KG1 (cell line): ENCODE measurements around the gene TBCD.

Experiments used
- DNase-seq: peaks from one replicate; lab custom pipeline; 2025; lab: John Stamatoyannopoulos, UW

Gene TBCD

DNA sequence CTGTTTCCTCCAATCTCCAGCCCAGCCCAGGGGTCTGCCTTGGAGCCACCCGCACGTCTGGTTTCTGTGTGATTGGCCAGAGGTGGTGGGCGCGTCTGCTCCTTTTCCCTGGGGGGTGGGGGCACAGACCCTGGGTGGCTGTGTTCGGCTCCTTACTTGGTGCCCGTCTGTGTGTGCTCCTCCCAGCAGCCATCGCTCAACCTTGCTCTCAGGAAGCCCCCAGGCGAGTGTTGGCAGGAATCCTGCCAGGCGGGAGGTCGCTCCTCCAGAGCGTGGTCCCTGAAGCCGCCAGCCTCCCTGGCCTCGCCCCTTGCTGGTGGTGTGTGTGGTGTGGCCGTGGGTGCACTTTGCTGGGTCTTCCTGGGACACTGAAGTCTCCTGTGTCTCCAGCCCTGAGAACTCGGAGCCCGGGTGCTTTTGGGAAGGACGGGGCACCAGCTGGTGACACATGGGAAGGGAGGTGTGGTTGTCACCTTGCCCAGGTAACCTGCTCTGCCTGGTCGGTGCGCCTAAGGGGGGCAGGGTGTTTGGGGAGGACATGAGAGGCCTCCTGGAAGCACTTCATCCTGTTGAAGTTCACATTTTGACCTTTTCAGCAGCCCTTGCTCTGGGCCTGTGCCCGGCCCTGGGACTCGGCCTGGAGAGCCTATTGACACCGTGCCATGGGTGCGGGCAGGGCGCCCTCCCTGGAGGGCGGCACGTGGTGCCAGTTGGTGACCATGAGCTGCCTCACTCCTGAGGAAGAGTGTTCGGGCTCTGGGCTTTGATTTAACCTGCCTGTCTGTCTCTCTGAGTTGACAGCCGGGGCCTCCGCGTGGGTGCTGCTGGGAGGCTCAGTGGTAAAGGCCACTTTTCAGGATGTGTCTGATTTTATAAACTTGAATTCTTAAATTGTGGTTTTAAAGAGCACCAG lies 137.0 kb downstream of the TBCD start:
- no peak for DNase-seq

- no peak for DNase-seq
Measured at GRCh38 chr17:82889496-82890338, 137.9 kb downstream of the TBCD start.

- no peak for DNase-seq
Measured at GRCh38 chr17:82890339-82890730, 138.5 kb downstream of the TBCD start.

- DNase-seq: no peak
Measured at GRCh38 chr17:82890926-82891678, 139.2 kb downstream of the TBCD start.

- no peak for DNase-seq
Measured at GRCh38 chr17:82891911-82892310, 140.0 kb downstream of the TBCD start.

- DNase-seq: no peak
Measured at GRCh38 chr17:82892899-82893565, 141.2 kb downstream of the TBCD start.

DNA sequence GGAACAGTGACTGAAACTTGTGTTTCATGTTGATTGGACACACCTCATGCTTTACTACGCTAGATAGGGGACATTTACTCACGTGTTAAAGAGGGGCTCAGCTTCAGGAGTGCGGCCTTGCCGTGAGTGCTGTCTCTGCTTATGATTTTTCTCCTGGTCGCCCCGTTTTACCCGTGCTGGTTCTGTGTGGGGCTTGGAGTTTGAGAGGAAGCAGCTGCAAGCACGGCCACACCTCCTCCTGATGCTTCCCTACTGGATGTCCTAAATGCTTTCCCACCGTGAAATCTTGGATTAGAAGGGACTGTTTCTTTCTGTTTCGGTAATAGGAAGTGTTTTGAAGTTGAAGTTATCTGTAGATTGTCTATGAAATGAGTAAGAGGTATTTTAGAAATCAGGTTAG lies 141.9 kb downstream of the TBCD start:
- DNase-seq: no peak

GRCh38 chr17:82894389-82894788 lies 142.5 kb downstream of the TBCD start:
- no peak for DNase-seq

DNA sequence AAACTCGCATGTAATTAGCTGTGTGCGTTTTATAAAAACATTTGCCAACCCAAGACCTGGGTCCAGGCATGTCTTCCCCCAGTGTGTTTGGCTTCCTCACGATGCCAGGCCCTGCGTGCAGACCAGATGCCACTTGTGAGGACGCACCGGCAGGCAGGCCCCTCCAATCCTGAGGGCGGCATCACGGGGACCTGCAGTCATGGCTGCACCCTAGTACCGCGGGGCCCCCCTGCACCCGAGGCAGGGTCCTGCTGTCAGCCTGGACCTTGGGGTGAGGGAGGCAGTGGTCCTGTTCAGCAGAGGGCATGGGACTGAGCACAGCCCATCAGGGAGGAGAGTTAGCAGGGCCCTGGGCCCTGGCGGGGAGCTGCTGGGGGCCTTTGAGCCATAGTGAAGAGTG lies 143.2 kb downstream of the TBCD start:
- no peak for DNase-seq

DNA sequence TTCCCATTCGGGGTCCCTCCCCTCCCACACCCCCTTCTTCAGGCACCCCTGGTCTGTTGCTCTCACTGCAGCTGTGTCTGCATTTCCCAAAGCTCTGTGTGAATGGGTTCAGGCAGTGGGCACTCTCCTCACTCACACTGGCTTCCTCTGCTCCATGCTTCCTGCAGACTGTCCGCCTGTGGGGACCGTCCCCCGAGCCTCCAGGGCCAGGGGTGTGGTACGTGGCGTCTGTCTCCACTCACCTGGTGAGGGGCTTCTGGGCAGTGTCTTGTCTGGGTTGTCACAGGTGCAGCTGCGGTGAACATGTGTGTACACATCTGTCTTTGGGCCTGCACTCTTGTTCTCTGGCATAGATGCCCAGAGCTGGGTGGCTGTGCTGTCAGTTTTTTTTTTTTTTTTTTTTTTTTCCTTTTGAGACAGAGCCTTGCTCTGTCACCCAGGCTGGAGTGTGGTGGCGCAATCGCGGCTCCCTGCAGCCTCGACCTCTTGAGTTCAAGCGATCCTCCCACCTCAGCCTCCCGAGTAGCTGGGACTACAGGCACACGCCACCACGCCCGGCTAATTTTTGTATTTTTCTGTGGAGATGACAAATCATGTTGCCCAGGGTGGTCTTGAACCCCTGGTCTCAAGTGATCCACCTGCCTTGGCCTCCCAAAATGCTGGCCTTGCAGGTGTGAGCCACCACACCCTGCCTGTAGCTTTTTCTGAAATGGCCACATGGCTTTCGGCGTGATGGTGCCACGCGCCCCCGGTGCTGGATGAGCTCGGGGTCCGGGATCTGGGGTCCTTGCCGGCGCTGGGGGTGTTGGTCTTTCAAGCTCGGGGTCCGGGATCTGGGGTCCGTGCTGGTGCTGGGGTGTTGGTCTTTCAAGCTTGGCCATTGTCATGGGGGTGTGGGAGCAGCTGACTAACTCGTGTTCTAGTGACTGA lies 144.5 kb downstream of the TBCD start:
- no peak for DNase-seq

DNA sequence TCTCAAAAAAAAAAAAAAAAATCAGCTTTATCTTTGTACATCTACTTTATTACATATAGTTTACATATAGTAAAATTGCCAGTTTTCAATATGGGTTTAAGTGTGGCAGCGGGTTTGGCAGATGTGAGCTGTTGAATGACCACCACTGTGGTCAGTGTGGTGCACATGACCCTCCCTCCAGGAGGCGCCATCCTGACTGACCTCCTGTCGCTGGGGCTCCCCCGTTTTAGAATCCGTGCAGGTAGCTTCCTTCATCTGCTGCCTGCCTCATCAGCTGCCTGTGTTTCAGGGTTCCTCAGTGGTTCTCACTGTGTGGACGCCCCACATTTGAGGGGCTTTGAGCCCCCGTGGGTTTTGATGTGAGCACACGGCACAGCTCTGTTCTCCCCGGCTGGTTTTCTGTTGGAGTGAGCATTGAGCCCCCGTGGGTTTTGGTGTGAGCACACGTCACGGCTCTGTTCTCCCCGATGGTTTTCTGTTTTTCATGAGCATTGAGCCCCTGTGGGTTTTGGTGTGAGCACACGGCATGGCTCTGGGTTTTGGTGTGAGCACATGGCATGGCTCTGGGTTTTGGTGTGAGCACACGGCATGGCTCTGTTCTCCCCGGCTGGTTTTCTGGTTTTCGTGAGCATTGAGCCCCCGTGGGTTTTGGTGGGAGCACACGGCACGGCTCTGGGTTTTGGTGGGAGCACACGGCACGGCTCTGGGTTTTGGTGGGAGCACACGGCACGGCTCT lies 145.8 kb downstream of the TBCD start:
- DNase-seq: no peak

- DNase-seq: no peak
Measured at GRCh38 chr17:82898976-82899514, 147.2 kb downstream of the TBCD start.

- no peak for DNase-seq
Measured at GRCh38 chr17:82899941-82900340, 148.1 kb downstream of the TBCD start.

DNA sequence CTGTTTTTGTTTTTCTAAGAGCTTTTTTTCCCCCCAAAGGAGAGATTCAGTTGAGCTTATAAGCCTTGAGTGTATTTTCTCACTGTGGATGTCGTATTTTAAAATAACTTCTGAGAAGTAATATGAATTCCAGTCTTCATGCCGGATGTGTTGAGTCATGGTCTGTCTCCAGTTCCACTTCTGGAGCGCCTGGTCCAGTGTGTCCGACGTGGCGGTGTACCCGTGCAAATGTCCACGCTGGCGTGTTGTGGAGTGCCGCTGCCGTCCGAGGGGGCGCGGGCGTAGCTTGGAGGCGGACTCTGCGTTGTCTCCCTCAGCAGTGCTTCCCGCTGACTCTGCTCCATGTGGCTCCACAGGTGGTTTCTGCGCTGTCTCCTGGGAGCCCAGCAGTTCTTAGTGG lies 148.9 kb downstream of the TBCD start:
- DNase-seq: no peak

DNA sequence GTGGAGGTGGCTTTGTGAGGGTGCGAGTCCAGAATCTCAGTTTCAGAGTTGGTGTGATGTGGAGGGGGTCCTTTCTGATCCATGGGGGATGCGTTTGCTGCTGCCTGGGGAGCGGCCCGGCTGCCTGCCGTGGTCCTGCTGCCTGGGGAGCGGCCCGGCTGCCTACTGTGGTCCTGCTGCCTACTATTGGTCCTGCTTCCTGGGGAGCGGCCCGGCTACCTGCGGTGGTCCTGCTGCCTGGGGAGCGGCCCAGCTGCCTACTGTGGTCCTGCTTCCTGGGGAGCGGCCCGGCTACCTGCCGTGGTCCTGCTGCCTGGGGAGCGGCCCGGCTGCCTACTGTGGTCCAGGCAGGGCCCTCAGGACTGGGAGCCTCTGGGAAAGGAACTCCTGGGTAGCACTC lies 149.5 kb downstream of the TBCD start:
- no peak for DNase-seq

DNA sequence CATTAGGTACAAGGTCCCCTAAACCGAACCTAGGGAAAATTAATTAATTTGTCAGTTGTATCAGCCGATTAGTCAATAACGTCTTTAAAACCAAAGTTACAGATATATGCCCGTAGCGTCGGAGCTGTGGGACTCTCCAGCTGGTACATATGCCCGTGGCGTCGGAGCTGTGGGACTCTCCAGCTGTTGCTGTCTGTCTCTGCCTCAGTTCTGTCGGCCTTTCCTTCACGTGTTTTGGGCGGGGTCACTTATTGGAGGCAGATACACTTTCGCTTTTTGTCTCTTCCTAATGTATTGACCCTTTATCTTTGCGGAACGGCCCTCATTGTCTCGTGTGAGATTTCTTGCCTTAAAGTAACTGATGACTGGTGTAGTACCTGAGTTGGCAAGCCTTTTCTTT lies 150.0 kb downstream of the TBCD start:
- no peak for DNase-seq

- no peak for DNase-seq
Measured at GRCh38 chr17:82902972-82903874, 151.4 kb downstream of the TBCD start.

- DNase-seq: no peak
Measured at GRCh38 chr17:82905130-82905529, 153.3 kb downstream of the TBCD start.
